Left colon (tissue), 2 donors: ENCODE measurements around the gene RASEF. TPM values are rescaled to one million over a fixed set of nuclear protein-coding genes. Genes with fewer than 3 reads are reported as not detected.
"Not testable (repeated sequence)": the region's sequence is repeated elsewhere in the genome, so short reads cannot be mapped to it uniquely, and the experiment has no call there.

Experiments used
- ATAC-seq: fragments of 200-7000 bp; cut with Tn5 transposase; one replicate; pipeline ENCODE4 v1.9.1; 2020; ENCODE audit warnings: mild to moderate bottlenecking, moderate library complexity
- DNase-seq, 2 donors: peaks; one replicate each; pipeline ENCODE4 v3.0.0-alpha.2; 2020
- intact Hi-C, 2 donors: fragments of 100-400 bp; cut with DNase I in 1 of 2; cut with micrococcal nuclease in 1 of 2; formaldehyde crosslinking; loops; one replicate each; pipeline versions ENCODE4 v1.11.2 to v1.14.0; 2022; cut with DNase I, micrococcal nuclease
- long read RNA-seq: library from polyadenylated mRNA; unstranded; transcript quantifications from one replicate; pipeline ENCODE4 v2.0.0, GENCODE V29; 2021
- total RNA-seq, 2 donors: library from RNA; stranded (reverse); fragmentation: NEBNext Ultra II Directional; extraction: Animal tissue kit (Norgen Biotek cat#: 25700); gene quantifications; one replicate each; pipeline ENCODE4 v1.2.1, GENCODE V29; 2021
- donor health status: DM: no; HTN: no; CAD: no.
- donor health status: DM: yes; HTN: yes; CAD: no.

RASEF gene
- total RNA-seq = 10 to 100 TPM; 51.1 to 54.6 TPM
- long read RNA-seq, full-length matches to known transcripts = 70 of 106 reads
- long read RNA-seq, partial matches to known transcripts = 6 of 106 reads
- long read RNA-seq, other reads (novel, unspliced or antisense) = 30 of 106 reads

DNA sequence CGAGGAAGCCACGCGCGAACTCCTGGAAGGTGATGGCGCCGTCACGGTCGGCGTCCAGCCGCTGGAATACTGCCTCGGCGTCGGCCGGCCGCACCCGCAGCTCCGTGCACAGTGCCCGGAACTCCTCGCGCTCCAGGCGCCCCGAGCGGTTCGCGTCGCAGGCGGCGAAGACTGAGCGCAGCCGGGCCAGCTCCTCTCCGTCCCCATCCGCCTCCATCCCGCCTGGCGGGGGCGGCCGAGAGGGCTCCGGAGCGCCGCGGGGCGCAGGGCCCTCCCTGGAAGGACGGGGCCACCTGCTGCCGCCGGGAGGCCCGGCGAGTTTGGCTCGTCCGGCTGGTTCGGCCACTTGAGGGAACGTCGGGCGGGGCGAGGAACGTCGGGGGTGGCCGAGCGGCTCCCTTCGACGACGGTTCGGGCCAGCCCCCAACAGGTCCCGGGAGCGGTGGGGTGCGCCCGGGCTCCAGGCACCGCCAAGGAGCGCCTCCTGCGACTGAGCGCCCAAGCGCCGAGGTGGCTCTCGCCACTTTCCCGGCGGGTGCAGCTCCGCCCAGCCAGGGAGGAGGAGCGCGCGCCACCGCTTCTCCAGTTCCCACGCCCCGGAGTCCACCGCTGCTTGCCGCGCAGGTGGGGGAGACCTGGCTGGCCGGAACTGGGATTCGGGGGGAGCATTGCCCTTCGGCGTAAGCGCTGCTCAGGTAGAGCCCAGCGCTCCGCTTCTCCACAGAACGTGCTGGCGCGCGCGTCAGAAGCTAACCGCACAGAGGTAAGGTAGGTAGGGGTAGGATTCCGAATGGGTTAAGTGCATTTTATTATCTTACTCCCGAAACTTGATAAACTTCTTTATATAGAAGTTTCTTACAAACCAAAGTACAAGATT lies at the start of gene RASEF:
TSS of gene RASEF (minus strand) at position 492 of the 877 bp plus-strand sequence. CDS start at position 217, 275 bp downstream.
- DNase-seq (peak; percentile 85), ATAC-seq (peak; percentile 79)
- intact Hi-C loops = no loop called here

DNA sequence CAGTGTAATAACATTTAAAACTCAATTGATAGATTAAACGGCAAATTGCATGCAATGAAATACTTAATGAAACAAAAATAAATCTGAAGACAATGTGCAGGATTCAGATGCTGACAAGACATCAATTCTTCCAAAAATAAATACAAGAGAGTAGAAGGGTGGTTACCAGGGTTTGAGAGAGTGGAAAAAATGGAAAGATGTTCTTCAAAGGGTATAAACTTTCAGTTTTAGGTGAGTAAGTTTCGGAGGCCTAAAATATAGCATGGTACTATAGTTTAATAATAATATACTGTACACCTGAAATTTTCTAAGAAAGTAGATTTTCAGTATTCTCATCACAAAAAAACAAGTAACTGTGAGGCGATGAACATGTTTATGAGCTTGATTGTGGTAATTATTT lies 48.2 kb upstream of the RASEF start:
- no peak for ATAC-seq
- DNase-seq = no peak
- intact Hi-C loops = no loop called here

DNA sequence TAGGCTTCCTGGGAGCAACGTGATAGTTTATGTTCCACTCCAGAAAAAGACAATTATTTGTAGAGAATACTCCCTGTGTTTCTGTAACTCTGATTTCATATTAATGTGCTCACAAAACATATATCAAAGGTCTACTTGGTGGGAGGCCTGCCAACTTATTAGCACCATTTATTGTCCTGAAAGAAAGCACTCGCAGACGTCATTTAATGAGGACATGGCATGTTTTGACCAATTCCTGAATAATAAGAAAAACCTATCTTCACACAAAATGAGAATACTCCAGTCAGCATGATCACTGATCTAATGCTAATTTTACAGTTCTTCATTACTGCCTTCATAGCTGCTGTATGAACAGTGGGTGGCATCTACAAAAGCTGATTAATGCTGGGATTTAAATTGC lies 46.4 kb upstream of the RASEF start:
- intact Hi-C loops = no loop called here
- no peak for ATAC-seq
- DNase-seq = no peak

DNA sequence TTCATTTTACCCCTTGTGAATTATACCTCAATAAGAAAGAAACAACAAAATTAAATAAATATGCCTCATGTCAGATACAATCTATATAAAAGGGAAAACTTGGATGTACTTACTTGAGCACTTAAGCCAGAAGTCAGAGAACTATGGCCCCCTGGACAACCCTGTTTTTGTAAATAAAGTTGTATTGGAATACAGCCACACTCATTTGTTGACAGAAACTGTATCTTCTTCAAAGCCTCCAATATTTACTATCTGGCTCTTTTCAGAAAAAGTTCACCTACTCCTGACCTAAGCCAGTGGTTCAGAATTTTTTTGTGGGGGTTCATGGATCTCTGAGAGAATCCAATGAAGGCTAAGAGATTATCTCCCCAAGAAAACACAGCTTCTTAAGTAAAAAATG lies 45.3 kb upstream of the RASEF start:
- DNase-seq (no peak), ATAC-seq (no peak)
- intact Hi-C loops = no loop called here

DNA sequence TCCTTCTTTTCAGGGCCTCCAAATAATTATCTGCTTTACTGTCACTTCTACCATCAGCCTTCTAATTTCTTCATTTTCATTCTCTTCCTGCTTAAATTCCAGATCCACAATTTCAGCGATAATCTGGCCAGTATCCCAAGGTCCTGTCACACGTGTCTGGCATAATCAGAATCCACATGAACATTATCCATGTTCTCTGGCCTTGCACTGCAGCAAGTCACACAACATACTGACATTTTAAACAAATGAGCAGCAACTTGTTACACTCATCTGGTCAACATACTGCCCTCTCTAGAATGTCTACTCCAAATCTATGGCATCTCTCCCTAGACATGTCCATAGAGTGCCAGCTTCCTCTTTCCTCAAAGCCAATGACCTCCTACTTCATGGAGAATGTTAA lies 43.8 kb upstream of the RASEF start:
- ATAC-seq (no peak), DNase-seq (no peak)
- intact Hi-C loops = no loop called here

DNA sequence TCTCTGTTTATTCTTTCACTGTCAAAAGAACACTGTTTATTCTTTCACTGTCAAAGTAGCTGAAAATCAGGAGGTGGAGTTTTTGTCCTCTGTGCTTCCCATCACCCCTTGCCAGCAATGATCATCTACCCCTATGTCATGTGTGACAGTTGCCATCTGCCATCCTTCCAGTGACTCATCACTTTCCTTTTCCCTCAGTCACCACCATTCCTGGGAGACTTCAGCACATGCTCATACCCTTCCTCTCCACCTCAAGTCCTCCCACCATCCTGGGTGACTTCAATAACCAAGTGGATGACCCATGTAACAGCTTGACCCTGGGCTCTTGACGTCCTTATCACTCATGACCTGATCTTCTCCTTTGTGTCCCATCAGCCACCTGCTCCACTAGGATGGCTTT lies 43.3 kb upstream of the RASEF start:
- DNase-seq = no peak
- no peak for ATAC-seq
- intact Hi-C loops = no loop called here

DNA sequence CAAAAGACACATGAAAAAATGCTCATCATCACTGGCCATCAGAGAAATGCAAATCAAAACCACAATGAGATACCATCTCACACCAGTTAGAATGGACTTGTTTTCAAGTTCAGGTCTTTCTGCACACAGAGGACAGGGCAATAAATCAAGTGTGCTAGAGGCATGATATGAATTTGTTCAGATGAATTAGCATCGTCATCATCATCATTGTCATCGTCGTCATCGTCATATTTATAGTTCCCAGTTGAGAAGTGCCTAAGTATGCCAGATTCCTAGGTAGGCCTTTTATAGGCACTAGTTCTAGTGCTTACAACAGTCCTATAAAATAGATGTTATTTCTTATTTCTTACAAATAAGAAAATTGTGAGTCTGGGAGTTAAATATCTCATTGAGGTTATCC lies 34.7 kb upstream of the RASEF start:
- no peak for DNase-seq

DNA sequence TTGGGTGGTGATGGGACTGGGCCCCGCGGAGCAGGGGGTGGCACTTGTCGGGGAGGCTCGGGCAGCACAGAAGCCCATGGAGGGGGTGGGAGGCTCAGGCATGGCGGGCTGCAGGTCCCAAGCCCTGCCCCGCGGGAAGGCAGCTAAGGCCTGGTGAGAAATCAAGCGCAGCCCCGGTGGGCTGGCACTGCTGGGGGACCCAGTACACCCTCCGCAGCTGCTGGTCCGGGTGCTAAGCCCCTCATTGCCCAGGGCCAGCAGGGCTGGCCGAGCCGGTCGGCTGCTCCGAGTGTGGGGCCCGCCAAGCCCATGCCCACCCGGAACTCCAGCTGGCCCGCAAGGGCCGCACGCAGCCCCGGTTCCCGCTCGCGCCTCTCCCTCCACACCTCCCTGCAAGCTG lies 30.4 kb upstream of the RASEF start:
- ATAC-seq, intact Hi-C loops, DNase-seq: not testable (repeated sequence)

More for the DNA sequence above, 34.7 kb upstream of the RASEF start:
- intact Hi-C loops = no loop called here
- no peak for ATAC-seq

DNA sequence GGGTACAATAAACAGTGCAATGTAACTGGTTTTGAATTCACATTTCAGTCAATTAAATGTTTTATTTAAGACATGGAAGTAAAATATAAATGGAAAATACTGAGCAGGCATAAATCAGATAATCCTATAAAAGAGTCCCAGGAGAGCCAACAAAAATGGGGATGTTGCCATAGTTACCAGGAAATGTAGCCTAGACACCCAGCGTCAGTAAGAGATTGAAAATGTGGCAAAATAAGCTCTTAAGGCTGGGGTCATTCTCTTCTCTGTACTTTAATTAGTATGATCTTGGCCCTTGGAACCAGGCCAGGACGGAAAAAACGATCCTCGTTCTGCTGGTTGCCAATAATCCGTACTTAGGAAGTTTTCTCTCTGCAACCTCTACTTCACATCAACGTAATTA lies 18.9 kb upstream of the RASEF start:
- ATAC-seq (no peak), DNase-seq (no peak)
- intact Hi-C loops = no loop called here

DNA sequence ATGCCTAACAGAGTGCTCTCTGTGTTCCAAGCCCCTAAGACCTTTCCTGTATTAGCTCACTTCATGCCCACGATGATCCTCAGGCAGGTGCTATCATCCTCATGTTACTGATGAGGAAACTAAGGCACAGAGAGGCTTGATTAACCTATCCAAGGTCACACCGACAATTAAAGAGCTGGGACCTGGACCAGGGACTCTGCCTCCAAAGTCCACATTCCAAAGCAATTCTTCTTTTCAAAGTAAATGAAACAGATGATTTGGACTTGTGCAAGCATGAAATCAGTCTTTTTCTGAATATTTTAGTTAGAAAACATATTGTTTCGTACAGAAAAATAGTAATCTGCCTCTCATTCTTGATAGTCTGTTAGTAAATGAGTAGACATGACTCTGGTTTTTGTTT lies 18.1 kb upstream of the RASEF start:
- DNase-seq (no peak), ATAC-seq (no peak)
- intact Hi-C loops = no loop called here

DNA sequence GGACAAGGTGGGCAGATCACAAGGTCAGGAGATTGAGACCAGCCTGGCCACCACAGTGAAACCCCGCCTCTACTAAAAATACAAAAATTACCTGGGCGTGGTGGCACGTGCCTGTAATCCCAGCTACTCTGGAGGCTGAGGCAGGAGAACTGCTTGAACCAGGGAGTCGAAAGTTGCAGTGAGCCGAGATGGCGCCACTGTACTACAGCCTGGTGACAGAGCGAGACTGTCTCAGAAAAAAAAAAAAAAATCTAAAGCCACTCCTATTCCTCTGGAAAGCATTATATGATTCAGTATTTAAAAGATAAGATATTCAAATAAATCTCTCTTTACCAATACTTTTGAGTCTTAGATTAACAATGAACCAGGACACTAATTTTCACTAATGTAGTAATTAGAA lies 13.0 kb upstream of the RASEF start:
- DNase-seq, ATAC-seq, intact Hi-C loops: not testable (repeated sequence)

DNA sequence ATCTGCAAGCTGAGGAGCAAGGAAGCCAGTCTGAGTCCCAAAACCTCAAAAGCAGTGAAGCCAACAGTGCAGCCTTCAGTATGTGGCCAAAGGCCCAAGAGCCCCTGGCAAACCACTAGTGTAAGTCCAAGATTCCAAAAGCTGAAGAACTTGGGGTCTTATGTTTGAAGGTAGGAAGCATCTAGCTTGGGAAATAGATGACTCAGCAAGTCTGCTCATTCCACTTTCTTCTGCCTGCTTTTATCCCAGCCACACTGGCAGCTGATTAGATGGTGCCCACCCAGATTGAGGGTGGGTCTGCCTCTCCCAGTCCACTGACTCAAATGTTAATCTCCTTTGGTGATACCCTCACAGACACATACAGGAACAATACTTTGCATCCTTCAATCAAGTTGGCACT lies 9.6 kb upstream of the RASEF start:
- DNase-seq, intact Hi-C loops, ATAC-seq: not testable (repeated sequence)

DNA sequence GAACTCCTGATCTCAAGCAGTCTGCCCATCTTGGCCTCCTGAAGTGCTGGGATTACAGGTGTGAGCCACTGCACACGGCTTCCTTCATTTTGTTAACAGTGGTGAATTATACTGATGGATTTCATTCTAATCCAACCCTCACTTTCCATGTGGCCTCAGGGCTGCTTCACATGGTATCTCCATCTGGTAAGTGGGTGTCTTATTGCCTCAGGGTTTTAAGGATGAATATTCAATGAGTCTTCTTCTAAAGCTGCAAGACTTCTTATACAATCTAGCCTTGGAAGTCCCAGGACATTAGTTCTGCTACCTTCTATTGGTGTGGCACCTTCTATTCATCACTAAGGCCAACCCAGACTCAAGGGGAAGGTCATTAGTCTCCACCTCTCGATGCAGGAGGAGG lies 8.7 kb upstream of the RASEF start:
- DNase-seq = no peak
- intact Hi-C loops = no loop called here
- ATAC-seq = no peak

DNA sequence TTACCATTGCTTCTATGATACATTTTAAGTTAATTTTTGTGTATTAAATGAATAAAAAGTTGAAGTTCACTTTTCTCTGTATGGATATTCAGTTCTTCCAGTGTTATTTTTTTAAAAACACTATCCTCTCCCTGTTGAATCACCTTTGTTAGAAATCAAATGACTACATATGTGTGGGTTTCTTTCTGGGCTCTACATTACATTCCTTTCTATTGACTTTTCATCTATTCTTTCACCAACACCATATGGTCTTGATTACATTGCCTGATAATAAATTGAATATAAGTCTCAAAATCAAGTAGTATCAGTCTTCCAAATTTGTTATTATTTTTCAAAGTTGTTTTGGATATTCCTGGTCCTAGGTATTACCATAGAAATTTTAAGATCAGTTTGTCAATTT lies 7.3 kb upstream of the RASEF start:
- ATAC-seq = no peak
- no peak for DNase-seq
- intact Hi-C loops = no loop called here

DNA sequence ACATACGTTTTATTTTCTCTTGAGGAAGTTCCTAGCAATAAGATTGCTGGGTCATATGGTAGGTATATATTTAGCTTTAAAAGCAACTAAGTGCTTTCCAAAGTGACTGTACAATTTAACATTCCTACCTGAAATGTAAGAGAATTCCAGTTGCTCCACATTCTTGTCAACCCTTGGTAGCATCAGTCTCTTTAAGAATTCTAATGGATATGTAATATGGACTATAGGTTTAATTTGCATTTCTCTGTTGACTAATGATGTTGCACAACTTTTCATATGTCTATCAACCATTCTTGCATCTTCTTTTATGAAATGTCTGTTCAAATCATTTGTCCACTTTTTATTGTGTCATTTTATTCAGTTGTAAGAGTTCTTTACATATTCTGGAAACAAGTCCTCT lies 6.7 kb upstream of the RASEF start:
- DNase-seq (no peak), ATAC-seq (no peak)
- intact Hi-C loops = no loop called here

DNA sequence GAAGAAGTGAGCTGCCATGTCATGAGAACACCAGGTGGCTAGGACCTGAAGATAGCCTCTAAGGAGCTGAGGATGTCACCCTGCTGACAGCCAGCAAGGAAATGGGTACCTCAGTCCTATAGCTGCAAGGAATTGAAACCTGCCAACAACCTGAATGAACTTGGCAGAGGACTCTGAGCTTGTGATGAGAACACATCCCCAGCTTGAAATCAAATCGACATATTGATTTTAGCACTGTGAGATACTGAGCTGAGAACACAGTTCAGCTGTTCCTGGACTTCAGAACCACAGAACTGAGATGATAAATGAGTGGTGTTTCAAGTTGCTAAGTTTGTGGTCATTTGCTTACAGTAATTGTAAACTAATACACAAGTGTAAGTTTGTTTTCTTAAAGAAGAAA lies 5.5 kb upstream of the RASEF start:
- no peak for ATAC-seq
- no peak for DNase-seq
- intact Hi-C loops = no loop called here

DNA sequence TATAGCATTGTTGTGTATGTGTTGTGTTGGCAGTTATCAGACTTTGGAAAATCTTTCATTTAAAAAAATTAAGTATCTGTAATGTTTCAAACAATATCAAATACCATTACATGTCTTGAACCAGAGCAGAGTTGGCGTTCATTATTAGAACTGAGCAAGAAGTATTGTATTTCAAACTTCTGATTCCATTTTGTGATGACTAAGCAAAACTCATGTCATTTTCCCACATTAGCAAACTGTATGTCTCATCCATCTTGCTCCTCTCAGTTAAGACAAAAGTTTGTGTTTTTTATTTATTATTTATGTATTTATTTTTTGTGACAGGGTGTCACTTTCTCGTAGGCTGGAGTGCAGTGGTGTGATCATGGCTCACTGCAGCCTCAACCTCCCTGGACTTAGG lies 4.6 kb upstream of the RASEF start:
- DNase-seq (no peak), ATAC-seq (no peak)
- intact Hi-C loops = no loop called here

DNA sequence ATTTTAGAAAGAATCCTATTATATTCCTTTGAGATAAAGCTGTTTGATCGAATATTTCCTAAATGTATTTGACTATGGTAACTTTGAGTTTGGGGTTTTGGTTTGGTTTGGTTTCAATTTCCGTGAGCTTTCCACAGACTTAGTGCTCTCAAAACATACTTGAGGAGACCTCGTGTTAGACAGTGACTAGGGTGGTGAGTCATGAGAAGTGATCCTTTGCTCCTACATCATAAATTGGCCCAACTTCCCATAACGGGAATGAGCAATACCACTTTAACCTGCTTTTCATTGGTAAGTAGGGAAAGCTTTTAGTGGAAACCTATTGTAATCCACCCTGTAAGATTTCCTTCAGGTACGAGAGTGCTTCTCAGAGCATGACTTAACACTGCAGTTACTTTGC lies 3.8 kb upstream of the RASEF start:
- ATAC-seq = no peak
- no peak for DNase-seq
- intact Hi-C loops = no loop called here

DNA sequence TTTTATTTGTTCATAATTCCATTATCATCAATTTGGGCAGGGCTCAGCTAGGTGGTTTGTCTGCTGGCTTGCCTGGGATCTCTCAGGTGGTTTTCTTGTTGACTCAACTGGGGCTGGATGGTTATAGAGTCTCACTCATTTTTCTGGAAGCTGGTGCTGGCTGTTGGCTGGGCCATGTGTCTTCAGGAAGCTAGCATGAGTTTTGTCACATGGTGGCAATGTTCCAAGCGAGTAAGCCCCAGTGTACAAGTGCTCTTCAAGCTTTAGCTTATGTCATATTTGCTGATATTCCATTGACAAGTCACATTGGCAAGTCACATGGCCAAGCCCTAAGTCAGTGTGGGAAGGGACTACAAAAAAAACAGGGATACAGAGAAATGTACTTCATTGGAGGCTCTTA lies 2.3 kb upstream of the RASEF start:
- no peak for ATAC-seq

DNA sequence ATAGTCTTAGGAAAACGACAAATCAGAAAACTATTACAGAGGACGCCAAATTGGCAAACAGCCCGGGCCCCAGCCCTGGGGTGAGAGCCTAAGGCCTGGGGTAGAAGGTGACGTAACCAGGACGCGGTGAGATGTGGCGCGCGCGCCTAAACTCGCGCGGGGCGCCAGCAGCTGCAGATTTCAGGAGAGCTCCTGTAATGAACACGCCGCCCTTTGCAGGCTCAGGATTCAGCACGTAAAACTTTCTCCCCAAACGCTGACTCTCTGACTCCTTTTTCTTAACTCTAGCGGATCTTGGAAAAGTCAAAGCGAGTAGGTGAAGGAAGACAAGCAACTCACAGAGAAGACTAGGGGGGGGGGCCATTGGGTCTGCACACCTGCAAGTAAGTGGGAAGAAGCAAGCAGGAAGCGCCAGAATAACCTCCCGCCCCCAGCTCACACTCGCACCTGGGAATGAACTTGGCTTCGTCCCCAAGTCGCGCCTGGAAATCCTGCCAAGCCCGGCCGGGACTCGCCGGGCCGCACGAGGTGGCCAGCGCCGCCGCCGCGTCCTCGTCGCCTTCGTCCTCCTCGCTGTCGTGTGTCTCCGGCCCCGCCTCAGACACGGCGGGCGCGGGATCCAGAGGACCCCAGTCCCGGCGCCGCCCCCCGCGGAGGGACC lies 822 bp downstream of the RASEF start:
- ATAC-seq (peak; percentile 48), DNase-seq (peak; percentile 71 to 72)
- intact Hi-C loops = no loop called here

More for the DNA sequence above, 2.3 kb upstream of the RASEF start:
- intact Hi-C loops = no loop called here
- no peak for DNase-seq
